IPS-18c (cell line): Measurements from ENCODE around the gene HAPLN3.

Source experiments
- H3K4me3 ChIP-seq: 2 replicates; pipeline ENCODE4 v1.7.0; 2013; ENCODE audit warnings: low read depth, mild to moderate bottlenecking, low read length, moderate library complexity; ENCODE audit not compliant: insufficient read depth
- H3K9me3 ChIP-seq: one replicate; pipeline ENCODE4 v1.6.1; 2013; ENCODE audit warnings: mild to moderate bottlenecking, low read length, moderate library complexity; ENCODE audit not compliant: control insufficient read depth, insufficient read depth

The HAPLN3 gene

GRCh38 chr15:88877415-88877814, 17.9 kb downstream of the HAPLN3 start:
- Histone ChIP-seq H3K4me3 (no peak overlapping the region), H3K9me3 (no peaks in the 10 kb centered on the region)

GRCh38 chr15:88876573-88876972, 18.8 kb downstream of the HAPLN3 start:
- no peak overlapping the region for H3K4me3 ChIP-seq
- H3K9me3 ChIP-seq: no peaks in the 10 kb centered on the region

- Histone ChIP-seq H3K9me3 (no peaks in the 10 kb centered on the region), H3K4me3 (no peak overlapping the region)
These were observed 20.7 kb downstream of the HAPLN3 start for GRCh38 chr15:88874684-88875083.

- H3K9me3 ChIP-seq: no peaks in the 10 kb centered on the region
- H3K4me3 ChIP-seq: no peak overlapping the region
These were observed 21.1 kb downstream of the HAPLN3 start for GRCh38 chr15:88874275-88874674.

GRCh38 chr15:88873786-88874185, 21.6 kb downstream of the HAPLN3 start:
- Histone ChIP-seq H3K4me3 (no peak overlapping the region), H3K9me3 (no peaks in the 10 kb centered on the region)

DNA sequence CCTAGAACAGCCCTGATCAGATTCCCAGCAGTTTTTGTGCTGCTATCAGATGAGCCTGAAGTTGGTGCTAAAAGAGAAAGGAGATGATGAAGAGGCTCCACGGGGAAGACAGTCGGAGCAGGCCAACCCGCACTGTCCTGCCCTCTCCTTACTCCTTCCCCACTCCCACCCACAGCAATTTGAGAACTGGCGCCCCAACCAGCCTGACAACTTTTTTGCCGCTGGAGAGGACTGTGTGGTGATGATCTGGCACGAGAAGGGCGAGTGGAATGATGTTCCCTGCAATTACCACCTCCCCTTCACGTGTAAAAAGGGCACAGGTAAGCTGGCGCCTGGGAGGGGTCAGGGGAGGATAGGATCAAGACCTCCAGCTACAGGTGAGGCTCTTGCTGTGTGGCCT, 22.6 kb downstream of the HAPLN3 start:
- H3K9me3 ChIP-seq: no peaks in the 10 kb centered on the region
- no peak overlapping the region for H3K4me3 ChIP-seq

- H3K4me3 ChIP-seq: no peak overlapping the region
- no peaks in the 10 kb centered on the region for H3K9me3 ChIP-seq
These were observed 23.2 kb downstream of the HAPLN3 start for GRCh38 chr15:88872106-88872505.

GRCh38 chr15:88871313-88871712, 24.0 kb downstream of the HAPLN3 start:
- H3K9me3 ChIP-seq: no peaks in the 10 kb centered on the region
- no peak overlapping the region for H3K4me3 ChIP-seq

GRCh38 chr15:88866295-88866881, 29.0 kb downstream of the HAPLN3 start:
- no peak overlapping the region for H3K4me3 ChIP-seq
- H3K9me3 ChIP-seq: no peaks in the 10 kb centered on the region

- no peaks in the 10 kb centered on the region for H3K9me3 ChIP-seq
- H3K4me3 ChIP-seq: no peak overlapping the region
These were observed 29.7 kb downstream of the HAPLN3 start for GRCh38 chr15:88865498-88866099.

- no peaks in the 10 kb centered on the region for H3K9me3 ChIP-seq
- H3K4me3 ChIP-seq: no peak overlapping the region
These were observed 30.4 kb downstream of the HAPLN3 start for GRCh38 chr15:88864861-88865497.

DNA sequence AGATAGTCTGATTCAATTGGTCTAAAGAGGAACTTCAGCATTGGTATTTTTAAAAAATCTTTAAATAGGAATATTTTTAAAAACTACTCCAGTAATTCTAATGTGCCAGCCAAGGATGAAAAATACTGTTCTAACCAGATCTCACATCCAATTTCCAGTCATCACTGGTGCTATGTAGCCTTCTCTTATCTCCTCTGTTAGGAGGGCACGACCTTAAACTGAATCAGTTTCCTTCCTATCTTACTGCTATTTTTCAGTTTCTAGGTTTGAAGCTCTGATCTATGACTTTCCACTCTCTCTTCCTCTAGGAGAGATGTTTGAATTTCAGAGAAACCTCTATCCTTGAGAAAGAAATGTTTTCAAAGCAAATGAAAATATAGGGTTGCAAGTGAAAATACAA, 31.9 kb downstream of the HAPLN3 start:
- Histone ChIP-seq H3K9me3 (peaks cover under 1% of the 10 kb centered on the region), H3K4me3 (no peak overlapping the region)

DNA sequence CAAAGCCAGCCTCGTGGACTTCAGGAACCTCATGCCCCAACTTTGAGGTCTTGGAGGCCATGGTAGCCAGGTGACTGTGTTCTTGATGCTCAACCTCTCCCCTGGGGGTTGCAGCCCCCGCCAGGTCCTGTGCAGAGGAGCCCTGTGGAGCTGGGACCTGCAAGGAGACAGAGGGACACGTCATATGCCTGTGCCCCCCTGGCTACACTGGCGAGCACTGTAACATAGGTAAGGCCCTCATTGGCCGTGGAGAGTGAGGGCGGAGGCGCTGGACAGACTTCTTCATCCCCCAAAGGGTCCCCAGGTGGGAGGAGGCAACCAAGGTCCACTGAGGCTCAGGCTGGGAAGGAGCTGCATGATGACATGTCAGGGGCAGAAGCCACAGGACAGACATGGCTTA, 35.1 kb downstream of the HAPLN3 start:
- Histone ChIP-seq H3K4me3 (no peak overlapping the region), H3K9me3 (peaks cover 5% of the 10 kb centered on the region)

DNA sequence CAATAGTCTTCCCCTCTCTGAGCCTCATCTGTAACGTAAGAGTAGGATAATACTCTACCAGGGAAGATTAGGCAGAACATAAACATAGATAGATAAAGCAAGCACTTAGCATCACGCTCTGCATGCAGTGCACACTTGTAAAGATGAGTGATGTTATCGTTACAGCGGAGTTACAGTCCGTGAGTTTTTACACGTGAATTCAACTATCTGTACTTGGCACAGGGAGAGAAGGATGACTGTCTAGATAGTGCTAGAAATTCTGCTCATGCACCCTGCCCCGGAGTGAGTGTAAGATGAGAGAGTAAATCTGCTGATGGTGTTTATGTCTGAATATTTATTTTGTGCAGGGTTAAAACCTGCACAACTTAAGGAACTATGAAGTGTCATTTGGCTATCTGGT, 35.8 kb downstream of the HAPLN3 start:
- no peak overlapping the region for H3K4me3 ChIP-seq
- peaks cover 6% of the 10 kb centered on the region for H3K9me3 ChIP-seq

GRCh38 chr15:88858934-88859333, 36.4 kb downstream of the HAPLN3 start:
- Histone ChIP-seq H3K9me3 (peaks cover 9% of the 10 kb centered on the region), H3K4me3 (no peak overlapping the region)

- Histone ChIP-seq H3K9me3 (peaks cover 7% of the 10 kb centered on the region), H3K4me3 (no peak overlapping the region)
These were observed 42.9 kb downstream of the HAPLN3 start for GRCh38 chr15:88852476-88852875.

DNA sequence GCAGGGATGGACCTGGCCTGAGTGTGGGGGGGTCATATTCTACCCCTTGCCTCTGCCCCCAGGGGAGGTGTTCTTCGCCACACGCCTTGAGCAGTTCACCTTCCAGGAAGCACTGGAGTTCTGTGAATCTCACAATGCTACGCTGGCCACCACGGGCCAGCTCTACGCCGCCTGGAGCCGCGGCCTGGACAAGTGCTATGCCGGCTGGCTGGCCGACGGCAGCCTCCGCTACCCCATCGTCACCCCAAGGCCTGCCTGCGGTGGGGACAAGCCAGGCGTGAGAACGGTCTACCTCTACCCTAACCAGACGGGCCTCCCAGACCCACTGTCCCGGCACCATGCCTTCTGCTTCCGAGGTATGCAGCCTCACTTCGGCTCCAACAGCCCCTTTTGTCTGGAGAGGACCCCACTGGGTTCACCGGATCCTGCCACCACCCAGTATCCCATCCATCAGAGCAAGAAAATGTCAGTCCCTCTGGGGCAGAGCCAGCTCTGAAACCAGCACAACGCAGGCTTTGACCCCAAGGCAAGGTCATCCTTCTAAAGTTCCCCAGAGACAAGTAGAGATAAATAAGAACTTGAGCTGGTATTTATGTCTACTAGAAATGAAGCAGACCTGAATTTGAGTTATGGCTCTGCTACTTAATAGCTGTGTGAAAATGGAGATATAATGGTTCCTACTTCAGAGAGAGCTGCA, 45.8 kb downstream of the HAPLN3 start:
- Histone ChIP-seq H3K4me3 (no peak overlapping the region), H3K9me3 (peaks cover 3% of the 10 kb centered on the region)

DNA sequence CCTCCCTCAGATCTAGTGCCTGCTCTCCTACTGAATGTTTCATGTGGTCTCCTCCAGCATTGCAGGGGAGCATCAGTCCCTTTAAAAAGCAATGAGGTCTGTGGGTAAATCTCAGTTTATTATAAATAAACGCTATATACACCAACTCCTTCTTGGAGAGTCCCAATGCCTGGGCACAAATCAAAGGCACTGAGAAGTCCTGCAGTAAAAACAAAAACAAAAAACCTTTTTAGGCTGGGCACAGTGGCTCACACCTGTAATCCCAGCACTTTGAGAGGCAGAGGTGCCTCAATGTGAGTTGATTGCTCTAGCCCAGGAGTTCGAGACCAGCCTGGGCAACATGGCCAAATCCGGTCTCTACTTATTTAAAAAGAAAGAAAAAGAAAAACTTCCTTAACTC, 47.1 kb downstream of the HAPLN3 start:
- Histone ChIP-seq H3K9me3 (no peaks in the 10 kb centered on the region), H3K4me3 (no peak overlapping the region)
